KMS-11 (cell line): ENCODE data around the gene ANKRD55.
"Not testable (repeated sequence)": the region's sequence is repeated elsewhere in the genome, so short reads cannot be mapped to it uniquely, and the experiment has no call there.

Experiments
- H2AFZ ChIP-seq: fragments of 200-600 bp; sonication (generic); 2 replicates; pipeline ENCODE4 v1.6.1; 2016; ENCODE audit warnings: antibody characterized with exemption, mixed run types, low read depth
- H3K27ac ChIP-seq: fragments of 200-600 bp; sonication (generic); 2 replicates; pipeline ENCODE4 v1.6.1; 2016; ENCODE audit warnings: mild to moderate bottlenecking, mixed run types
- H3K27me3 ChIP-seq: fragments of 200-600 bp; sonication (generic); 2 replicates; pipeline ENCODE4 v1.6.1; 2017; ENCODE audit warnings: mild to moderate bottlenecking, low read depth, mixed run types, moderate library complexity; ENCODE audit not compliant: insufficient read depth
- H3K36me3 ChIP-seq: fragments of 200-600 bp; sonication (generic); 2 replicates; pipeline ENCODE4 v1.6.1; 2017; ENCODE audit warnings: mild to moderate bottlenecking, mixed run types; ENCODE audit not compliant: insufficient read depth
- H3K4me1 ChIP-seq: fragments of 200-600 bp; sonication (generic); 2 replicates; pipeline ENCODE4 v1.6.1; 2016; ENCODE audit warnings: mild to moderate bottlenecking, low read depth, mixed run types; ENCODE audit not compliant: poor library complexity, severe bottlenecking
- H3K4me2 ChIP-seq: fragments of 200-600 bp; sonication (generic); 2 replicates; pipeline ENCODE4 v1.7.0; 2016; ENCODE audit warnings: mild to moderate bottlenecking, mixed run types
- H3K4me3 ChIP-seq: fragments of 200-600 bp; sonication (generic); IDR thresholded peaks from 2 replicates; pipeline ENCODE4 v1.6.1; 2017; ENCODE audit warnings: low read depth, low read length, mixed read lengths; ENCODE audit not compliant: insufficient read depth
- H3K79me2 ChIP-seq: fragments of 200-600 bp; sonication (generic); 2 replicates; pipeline ENCODE4 v1.6.1; 2016; ENCODE audit warnings: low read depth, mixed run types; ENCODE audit not compliant: insufficient read depth
- H3K9ac ChIP-seq: fragments of 200-600 bp; sonication (generic); 2 replicates; pipeline ENCODE4 v1.6.1; 2016; ENCODE audit warnings: mild to moderate bottlenecking, mixed run types
- H4K20me1 ChIP-seq: fragments of 200-600 bp; sonication (generic); 2 replicates; pipeline ENCODE4 v1.6.1; 2016; ENCODE audit warnings: mild to moderate bottlenecking, mixed run types; ENCODE audit not compliant: insufficient read depth
- TF ChIP-seq, protein P1 (sequence below): fragments of 200-600 bp; sonication (generic); conservative IDR thresholded peaks from 2 replicates; pipeline ENCODE4 v1.6.1; 2017; ENCODE audit warnings: low read depth, mild to moderate bottlenecking, antibody characterized with exemption, low read length, moderate library complexity, mixed read lengths

The ANKRD55 gene

DNA sequence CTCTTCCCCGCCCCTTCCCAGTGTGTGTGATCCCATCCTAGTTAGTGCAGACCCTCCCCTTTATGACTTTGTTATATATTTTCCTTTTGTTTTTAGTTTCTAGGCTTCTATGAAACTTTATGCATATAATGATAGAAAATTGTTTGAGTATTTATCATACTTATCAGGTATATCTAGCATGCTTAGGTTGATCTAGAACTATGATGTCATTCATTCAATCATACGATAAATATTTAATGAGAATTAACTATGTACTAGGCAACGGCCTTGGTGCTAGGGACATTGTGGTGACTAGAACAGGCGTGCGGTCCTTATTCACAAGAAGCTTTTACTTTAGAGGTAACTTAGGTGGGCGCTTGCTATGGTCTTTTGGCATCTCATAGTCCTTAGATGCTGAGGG lies 13.6 kb upstream of the ANKRD55 start:
- Histone ChIP-seq H3K27ac (no peak overlapping the region), H3K4me3 (no peak overlapping the region), H3K79me2 (no peaks in the 10 kb centered on the region), H3K36me3 (no peaks in the 10 kb centered on the region), H3K27me3 (no peaks in the 10 kb centered on the region), H3K9ac (no peak overlapping the region), H3K4me2 (no peak overlapping the region), H4K20me1 (no peaks in the 10 kb centered on the region), H2AFZ (no peak overlapping the region), H3K4me1 (no peaks in the 10 kb centered on the region)
- TF ChIP-seq, protein P1, sequence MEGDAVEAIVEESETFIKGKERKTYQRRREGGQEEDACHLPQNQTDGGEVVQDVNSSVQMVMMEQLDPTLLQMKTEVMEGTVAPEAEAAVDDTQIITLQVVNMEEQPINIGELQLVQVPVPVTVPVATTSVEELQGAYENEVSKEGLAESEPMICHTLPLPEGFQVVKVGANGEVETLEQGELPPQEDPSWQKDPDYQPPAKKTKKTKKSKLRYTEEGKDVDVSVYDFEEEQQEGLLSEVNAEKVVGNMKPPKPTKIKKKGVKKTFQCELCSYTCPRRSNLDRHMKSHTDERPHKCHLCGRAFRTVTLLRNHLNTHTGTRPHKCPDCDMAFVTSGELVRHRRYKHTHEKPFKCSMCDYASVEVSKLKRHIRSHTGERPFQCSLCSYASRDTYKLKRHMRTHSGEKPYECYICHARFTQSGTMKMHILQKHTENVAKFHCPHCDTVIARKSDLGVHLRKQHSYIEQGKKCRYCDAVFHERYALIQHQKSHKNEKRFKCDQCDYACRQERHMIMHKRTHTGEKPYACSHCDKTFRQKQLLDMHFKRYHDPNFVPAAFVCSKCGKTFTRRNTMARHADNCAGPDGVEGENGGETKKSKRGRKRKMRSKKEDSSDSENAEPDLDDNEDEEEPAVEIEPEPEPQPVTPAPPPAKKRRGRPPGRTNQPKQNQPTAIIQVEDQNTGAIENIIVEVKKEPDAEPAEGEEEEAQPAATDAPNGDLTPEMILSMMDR = no peak

DNA sequence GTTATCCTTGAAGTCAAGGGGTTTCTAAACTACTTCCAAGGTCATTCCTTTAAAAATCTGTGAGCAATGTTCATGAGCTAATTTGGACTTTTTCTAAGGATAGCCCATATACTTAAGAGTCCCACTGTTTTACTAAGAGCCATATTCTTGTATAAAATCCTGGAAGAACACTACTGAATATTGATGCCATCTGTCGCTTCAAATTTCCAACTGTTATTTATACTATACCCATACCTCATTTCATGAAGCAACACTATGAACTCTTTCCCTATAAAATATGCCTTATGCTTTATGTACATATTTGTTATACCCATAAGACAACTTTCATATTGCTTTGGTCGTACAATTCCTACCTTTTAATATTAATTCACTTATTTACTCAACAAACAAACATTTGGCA lies 12.4 kb upstream of the ANKRD55 start:
- Histone ChIP-seq H3K4me3 (no peak overlapping the region), H3K27ac (no peak overlapping the region), H3K4me1 (no peaks in the 10 kb centered on the region), H3K27me3 (no peaks in the 10 kb centered on the region), H3K36me3 (no peaks in the 10 kb centered on the region), H3K79me2 (no peaks in the 10 kb centered on the region), H3K9ac (no peak overlapping the region), H4K20me1 (no peaks in the 10 kb centered on the region), H2AFZ (no peak overlapping the region), H3K4me2 (no peak overlapping the region)
- TF ChIP-seq, protein P1 = no peak

DNA sequence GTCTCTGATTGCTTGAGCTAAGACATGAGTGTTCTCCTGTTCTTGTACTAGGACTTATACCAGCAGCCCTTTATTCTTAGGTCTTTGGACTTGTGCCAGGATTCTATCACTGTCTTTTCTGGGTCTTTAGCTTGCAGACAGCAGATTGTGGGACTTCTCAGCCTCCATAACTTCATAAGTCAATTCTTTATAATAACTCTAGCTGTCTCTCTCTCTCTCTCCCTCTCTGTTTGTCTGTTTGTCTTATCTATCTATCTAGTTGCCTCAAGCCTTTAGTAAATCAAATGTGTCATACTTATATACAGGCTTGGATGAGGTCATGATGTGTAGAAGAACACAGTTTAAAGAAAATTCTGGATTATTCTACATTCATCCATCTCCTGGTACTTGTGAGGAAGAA lies 11.5 kb upstream of the ANKRD55 start:
- H3K9ac ChIP-seq = no peak overlapping the region
- no peaks in the 10 kb centered on the region for H3K36me3 ChIP-seq
- no peak overlapping the region for H3K4me2 ChIP-seq
- H3K4me1 ChIP-seq = no peaks in the 10 kb centered on the region
- no peak overlapping the region for H3K4me3 ChIP-seq
- no peaks in the 10 kb centered on the region for H4K20me1 ChIP-seq
- H2AFZ ChIP-seq = no peak overlapping the region
- H3K27ac ChIP-seq = no peak overlapping the region
- H3K79me2 ChIP-seq = no peaks in the 10 kb centered on the region
- TF ChIP-seq, protein P1 = no peak
- no peaks in the 10 kb centered on the region for H3K27me3 ChIP-seq

DNA sequence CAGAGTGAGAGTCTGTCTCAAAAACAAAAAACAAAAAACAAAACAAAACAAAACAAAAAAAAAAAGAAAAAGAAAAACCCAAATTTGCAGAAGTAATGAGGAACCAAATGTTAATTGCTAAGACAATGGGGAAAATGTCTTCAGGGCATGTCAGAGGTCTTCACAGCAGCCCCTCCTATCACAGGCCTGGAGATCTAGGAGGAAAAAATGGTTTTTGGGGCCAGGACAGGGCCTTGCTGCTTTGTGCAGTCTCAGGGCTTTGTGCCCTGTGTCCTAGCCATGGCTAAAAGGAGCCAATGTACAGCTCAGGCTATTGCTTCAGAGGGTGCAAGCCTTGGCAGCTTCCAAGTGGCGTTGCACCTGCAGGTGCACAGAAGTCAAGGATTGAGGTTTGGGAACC lies 9.1 kb upstream of the ANKRD55 start:
- H2AFZ ChIP-seq, H3K4me2 ChIP-seq, H3K36me3 ChIP-seq, H3K4me1 ChIP-seq, H4K20me1 ChIP-seq, H3K27ac ChIP-seq, H3K9ac ChIP-seq, H3K27me3 ChIP-seq, H3K4me3 ChIP-seq, H3K79me2 ChIP-seq: not testable (repeated sequence)

DNA sequence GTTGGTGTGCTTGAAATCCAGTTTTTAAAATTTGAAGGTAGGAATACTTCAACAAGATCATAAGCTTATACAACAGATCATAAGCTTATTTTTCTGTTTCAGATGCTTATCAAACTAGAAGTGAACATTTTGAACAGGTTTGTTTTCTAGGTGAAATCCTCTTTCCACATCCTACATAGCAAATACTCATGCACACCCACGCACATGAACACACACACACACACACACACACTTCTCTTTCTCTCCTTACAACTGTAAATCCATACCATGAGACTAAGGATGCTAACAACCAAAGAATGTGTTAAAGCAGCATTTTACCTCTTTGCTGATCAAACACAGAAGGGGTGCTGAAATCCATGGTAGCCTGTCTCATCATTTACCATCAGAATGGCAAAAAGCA lies 592 bp downstream of the ANKRD55 start:
- TF ChIP-seq, protein P1 = no peak
- Histone ChIP-seq H3K27ac (no peak overlapping the region), H2AFZ (no peak overlapping the region; the same call in 1 of the 2 replicates), H3K79me2 (no peaks in the 10 kb centered on the region), H3K36me3 (no peaks in the 10 kb centered on the region), H3K27me3 (no peaks in the 10 kb centered on the region), H3K4me3 (no peak overlapping the region), H4K20me1 (no peaks in the 10 kb centered on the region), H3K4me1 (no peaks in the 10 kb centered on the region), H3K9ac (no peak overlapping the region), H3K4me2 (no peak overlapping the region)
